ENCODE measurements around the gene EDRF1. TPM values are rescaled to one million over a fixed set of nuclear protein-coding genes. Genes with fewer than 3 reads are reported as not detected.

EDRF1 gene
- total RNA-seq, 2 experiments from 2014 or later: 31.3 to 33.8 TPM

DNA sequence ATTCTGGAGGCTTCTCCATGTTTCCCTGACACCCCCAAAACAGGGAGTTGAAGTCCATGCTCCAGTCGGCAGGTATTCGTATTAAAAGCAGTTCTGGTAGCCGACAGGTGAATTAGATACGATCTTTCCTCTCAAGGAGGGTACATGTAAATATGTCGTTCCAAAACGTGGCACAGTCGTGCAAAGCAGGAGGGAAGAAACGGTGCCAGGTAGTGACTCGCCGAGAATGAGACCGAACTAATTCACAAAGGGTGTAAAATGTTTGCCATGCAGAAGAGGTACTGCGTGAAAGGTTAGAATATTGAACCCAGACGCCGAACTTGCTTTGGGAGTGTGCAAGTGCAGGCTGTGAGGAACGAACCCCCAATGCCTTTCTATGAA, 483 bp downstream of the EDRF1 start:
- CTCF ChIA-PET: no interaction called here
- Mint-ChIP-seq H3K4me3 (peak overlapping the region; percentile 93), H3K27ac (peak overlapping the region; percentile 94), H3K4me1 (peaks cover 36% of the 10 kb centered on the region), H3K27me3 (no peaks in the 10 kb centered on the region), H3K36me3 (ENCODE audit: low read depth) (peaks cover 36% of the 10 kb centered on the region), H3K9me3 (no peaks in the 10 kb centered on the region)
- POLR2A ChIA-PET: interaction anchor here (1.0 to 1.8 kb wide), 6 partner anchors 11 to 106 kb away, joined by 3 to 20 read pairs (median 4); partner anchors contain the start of genes BCCIP and UROS
- peak; percentile 19 for DNase-seq

DNA sequence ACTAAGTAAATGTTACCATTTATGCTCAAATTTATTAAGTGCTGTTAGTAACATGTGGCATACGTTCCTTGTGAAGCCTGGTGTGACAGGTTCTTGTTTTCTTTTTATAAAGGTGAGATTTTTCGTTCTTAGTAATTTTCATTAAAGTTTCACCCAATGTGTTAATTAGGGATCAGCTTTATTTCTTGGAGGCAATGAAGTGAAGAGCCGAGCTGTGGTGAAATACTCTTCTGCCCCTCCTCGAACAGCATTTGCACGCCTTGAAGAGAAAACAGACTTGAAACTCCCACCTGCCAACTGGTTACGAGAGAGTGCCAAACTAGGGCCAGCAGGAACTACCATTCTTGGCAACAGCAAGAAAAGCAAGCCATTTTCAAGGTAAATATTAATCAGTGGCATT, 1.5 kb downstream of the EDRF1 start:
- POLR2A ChIA-PET: no interaction called here
- peaks cover 45% of the 10 kb centered on the region for H3K36me3 Mint-ChIP-seq (ENCODE audit: low read depth)
- CTCF ChIA-PET: no interaction called here
- peak overlapping the region; percentile 68 for H3K4me3 Mint-ChIP-seq
- H3K4me1 Mint-ChIP-seq: peaks cover 36% of the 10 kb centered on the region
- H3K9me3 Mint-ChIP-seq: no peaks in the 10 kb centered on the region
- H3K27ac Mint-ChIP-seq: peak overlapping the region; percentile 31
- no peak for DNase-seq
- no peaks in the 10 kb centered on the region for H3K27me3 Mint-ChIP-seq

DNA sequence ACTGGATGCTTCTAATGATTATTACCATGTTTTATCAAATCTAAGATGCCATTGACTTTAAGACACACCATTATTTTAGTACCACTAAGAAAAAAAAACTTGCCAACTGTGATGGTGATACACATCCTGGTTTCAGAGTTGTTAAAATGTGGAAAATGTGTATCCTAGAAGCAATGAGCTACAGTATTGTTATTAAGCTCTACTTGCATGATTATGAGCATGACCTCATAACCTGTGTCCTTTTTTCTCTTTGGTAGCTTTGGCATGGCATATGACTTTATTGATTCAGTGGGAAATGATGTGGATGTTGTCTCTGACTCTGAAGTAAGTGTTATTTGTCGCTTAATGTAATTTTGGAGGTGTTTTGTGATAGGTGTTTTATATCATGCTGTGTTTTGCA, 3.3 kb downstream of the EDRF1 start:
- POLR2A ChIA-PET: no interaction called here
- Mint-ChIP-seq H3K36me3 (ENCODE audit: low read depth) (peaks cover 52% of the 10 kb centered on the region), H3K4me1 (peaks cover 36% of the 10 kb centered on the region), H3K27me3 (no peaks in the 10 kb centered on the region), H3K27ac (no peak overlapping the region), H3K9me3 (no peaks in the 10 kb centered on the region), H3K4me3 (no peak overlapping the region)
- CTCF ChIA-PET: interaction anchor here (1.1 kb wide), 1 partner anchor 11 kb away, joined by 3 read pairs; no protein-coding TSS in a partner anchor
- no peak for DNase-seq

DNA sequence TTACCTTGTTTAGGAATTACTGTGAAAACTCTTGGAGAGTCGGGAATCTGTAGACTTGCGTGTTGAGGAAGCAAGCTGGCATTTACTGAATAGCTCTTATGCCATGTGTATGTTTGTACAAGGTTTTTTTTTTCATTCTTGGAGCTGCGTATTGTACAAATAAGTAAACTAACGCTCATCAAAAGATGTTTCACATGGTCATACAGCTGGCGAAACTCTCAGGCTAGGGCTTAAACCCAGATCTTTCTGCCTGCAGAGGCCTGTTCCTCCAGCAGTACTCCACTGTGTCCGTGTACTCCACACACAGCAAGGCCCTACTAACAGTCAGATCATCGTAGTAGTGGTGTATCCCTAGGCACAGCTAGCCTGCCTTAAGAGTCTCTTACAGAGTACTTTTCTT, 7.4 kb downstream of the EDRF1 start:
- Mint-ChIP-seq H3K27me3 (no peaks in the 10 kb centered on the region), H3K9me3 (no peaks in the 10 kb centered on the region), H3K27ac (no peak overlapping the region), H3K4me3 (no peak overlapping the region), H3K36me3 (ENCODE audit: low read depth) (peaks cover 69% of the 10 kb centered on the region), H3K4me1 (peaks cover 11% of the 10 kb centered on the region)
- POLR2A ChIA-PET: interaction anchor here (0.7 kb wide), 1 partner anchor 8 kb away, joined by 3 read pairs; the partner anchor contains the start of gene EDRF1
- no peak for DNase-seq
- CTCF ChIA-PET: no interaction called here

DNA sequence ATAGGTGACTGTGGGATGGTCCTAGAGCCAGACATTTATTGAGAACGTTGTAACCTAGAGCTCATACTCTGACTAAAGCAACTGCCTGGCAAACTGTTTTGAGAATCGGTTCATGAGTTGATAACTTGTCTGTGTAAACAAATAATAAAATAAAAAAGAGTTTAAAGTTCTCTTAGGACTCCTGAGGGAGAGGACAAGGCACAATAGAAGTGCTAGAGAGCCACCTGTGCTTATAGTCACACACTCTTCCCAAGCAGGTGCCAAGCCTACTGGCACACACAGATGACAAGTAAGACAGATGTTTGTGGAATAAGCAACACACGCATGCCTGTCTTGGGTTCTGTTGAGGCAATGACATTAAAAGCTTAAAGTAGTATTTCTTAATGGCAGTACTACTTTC, 7.9 kb downstream of the EDRF1 start:
- H3K27me3 Mint-ChIP-seq: no peaks in the 10 kb centered on the region
- H3K27ac Mint-ChIP-seq: no peak overlapping the region

DNA sequence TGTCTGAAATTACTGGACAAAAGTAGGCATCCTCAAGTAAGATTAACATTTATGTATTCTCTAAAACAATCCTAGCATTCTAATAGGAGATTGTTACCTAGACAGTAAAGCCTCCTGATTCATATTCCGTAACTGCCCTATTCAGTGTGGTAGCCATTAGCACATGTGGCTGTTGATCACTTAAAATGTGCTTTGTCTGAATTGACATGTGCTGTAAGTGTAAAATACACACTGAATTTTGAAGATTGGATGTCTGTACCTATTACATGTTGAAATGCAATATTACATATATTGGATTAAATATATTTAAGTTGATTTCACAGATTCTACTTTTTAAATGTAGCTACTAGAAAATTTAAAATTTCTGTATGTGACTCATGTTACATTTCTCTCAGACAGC, 14.6 kb downstream of the EDRF1 start:
- Mint-ChIP-seq H3K27me3 (no peaks in the 10 kb centered on the region), H3K4me1 (no peaks in the 10 kb centered on the region), H3K4me3 (no peak overlapping the region), H3K9me3 (no peaks in the 10 kb centered on the region), H3K27ac (no peak overlapping the region), H3K36me3 (ENCODE audit: low read depth) (peaks cover 73% of the 10 kb centered on the region)
- DNase-seq: no peak
- ChIA-PET POLR2A (no interaction called here), CTCF (interaction anchor here (0.9 kb wide), 1 partner anchor 11 kb away, joined by 3 read pairs; no protein-coding TSS in a partner anchor)

More for the DNA sequence above, 7.9 kb downstream of the EDRF1 start:
- CTCF ChIA-PET: no interaction called here
- peaks cover 5% of the 10 kb centered on the region for H3K4me1 Mint-ChIP-seq
- DNase-seq: no peak
- no peaks in the 10 kb centered on the region for H3K9me3 Mint-ChIP-seq
- peaks cover 71% of the 10 kb centered on the region for H3K36me3 Mint-ChIP-seq (ENCODE audit: low read depth)
- no peak overlapping the region for H3K4me3 Mint-ChIP-seq
- POLR2A ChIA-PET: interaction anchor here (0.7 kb wide), 1 partner anchor 9 kb away, joined by 3 read pairs; the partner anchor contains the start of gene EDRF1

DNA sequence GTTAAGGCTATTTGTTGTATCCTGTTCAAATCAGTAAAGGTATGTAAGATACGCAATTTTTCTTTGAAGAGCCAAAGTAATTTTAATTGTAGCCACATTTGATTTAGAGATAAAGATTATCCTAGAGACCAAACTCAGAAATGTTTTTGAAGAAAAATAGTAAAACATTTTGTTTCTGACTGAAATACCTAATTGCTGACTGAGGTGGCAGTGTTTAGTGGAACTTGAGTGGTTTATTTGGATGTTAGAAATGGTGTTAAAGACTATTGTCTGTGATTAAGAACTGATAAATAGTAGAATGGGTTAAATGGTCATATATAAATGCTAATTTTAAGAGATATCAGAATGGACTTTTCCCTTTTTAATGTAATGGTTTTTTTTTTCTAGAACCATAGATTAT, 15.3 kb downstream of the EDRF1 start:
- Mint-ChIP-seq H3K4me1 (no peaks in the 10 kb centered on the region), H3K4me3 (no peak overlapping the region), H3K9me3 (no peaks in the 10 kb centered on the region), H3K27me3 (no peaks in the 10 kb centered on the region), H3K36me3 (ENCODE audit: low read depth) (peaks cover 71% of the 10 kb centered on the region), H3K27ac (no peak overlapping the region)
- no peak for DNase-seq
- ChIA-PET POLR2A (interaction anchor here (0.7 kb wide), 1 partner anchor 15 kb away, joined by 3 read pairs; the partner anchor contains the start of gene EDRF1), CTCF (no interaction called here)

DNA sequence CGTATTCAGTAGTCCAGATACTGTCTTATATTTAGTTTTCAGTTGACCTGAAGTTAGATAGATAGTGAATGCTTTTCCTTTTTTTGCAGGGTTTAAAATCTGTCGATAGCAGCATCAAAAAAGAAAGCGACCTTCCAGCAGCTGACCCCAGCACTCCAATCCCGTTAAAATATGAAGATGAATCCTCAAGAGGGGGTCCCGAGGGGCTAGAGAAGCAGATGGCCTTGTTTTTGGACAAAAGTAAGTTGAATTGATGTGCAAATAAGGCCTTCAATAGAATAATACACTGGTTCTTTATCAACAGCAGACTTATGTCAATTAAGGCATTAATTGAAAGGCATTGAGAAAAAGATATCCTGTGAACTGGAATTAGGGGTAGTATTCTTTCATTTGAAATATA, 18.7 kb downstream of the EDRF1 start:
- ChIA-PET CTCF (no interaction called here), POLR2A (no interaction called here)
- no peak overlapping the region for H3K27ac Mint-ChIP-seq
- no peaks in the 10 kb centered on the region for H3K4me1 Mint-ChIP-seq
- DNase-seq: no peak
- no peaks in the 10 kb centered on the region for H3K27me3 Mint-ChIP-seq
- no peak overlapping the region for H3K4me3 Mint-ChIP-seq
- no peaks in the 10 kb centered on the region for H3K9me3 Mint-ChIP-seq
- H3K36me3 Mint-ChIP-seq (ENCODE audit: low read depth): peaks cover 72% of the 10 kb centered on the region

DNA sequence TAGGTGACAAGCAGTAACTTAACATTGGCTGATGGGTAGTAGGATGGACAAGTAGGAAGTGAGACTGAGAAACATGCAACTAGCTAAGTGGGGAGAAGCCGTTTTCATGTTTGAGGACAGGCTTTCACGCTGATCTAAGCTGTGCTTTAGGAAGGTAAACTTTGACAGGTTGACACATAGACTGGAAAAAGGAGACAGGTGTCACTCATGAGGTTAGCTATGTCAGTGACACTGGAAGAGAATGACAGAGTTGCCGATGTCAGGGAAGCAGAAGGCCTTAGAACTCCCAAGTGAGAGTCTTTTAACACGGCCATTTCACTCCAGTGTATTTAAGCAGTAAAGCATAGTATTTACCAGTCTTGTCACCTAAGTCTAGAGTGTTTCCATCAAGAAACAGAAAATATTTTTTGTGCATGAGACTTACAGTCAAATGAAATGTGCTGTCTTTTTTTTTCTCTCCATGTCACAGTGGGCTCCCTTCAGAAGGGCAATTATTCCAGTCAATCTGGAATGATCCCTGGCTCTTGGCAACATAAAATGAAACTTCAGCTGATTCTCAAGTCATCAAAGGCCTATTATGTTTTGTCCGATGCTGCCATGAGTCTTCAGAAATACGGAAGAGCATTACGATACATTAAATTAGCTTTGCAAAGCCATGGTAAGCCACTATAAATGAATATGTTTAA, 20.6 kb downstream of the EDRF1 start:
- ChIA-PET CTCF (no interaction called here), POLR2A (interaction anchor here (1.1 kb wide), 1 partner anchor 11 kb away, joined by 3 read pairs; no protein-coding TSS in a partner anchor)
- Mint-ChIP-seq H3K4me3 (no peak overlapping the region), H3K4me1 (no peaks in the 10 kb centered on the region), H3K9me3 (no peaks in the 10 kb centered on the region), H3K36me3 (ENCODE audit: low read depth) (peaks cover 77% of the 10 kb centered on the region), H3K27ac (no peak overlapping the region), H3K27me3 (no peaks in the 10 kb centered on the region)
- DNase-seq: no peak

DNA sequence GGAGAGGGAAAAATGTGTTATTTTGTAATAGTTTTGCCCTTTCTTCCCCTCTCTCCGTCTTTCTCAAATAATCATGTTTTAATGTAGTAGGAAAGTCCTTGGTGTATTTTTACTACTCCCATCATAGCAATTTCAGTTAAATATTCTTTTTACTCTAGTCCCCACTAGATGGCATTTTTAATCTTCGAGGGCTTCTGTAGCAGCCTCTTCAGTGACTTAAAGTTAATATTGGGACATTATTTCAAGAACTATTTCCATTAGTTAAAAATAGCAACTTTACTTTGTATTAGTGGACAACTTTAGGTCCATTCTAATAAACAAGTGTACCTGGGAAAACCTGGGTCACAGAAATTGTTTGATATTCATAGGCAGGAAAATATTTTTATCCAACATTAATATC, 23.0 kb downstream of the EDRF1 start:
- DNase-seq: no peak
- H3K4me3 Mint-ChIP-seq: no peak overlapping the region
- POLR2A ChIA-PET: no interaction called here
- no peak overlapping the region for H3K27ac Mint-ChIP-seq
- H3K4me1 Mint-ChIP-seq: peaks cover 6% of the 10 kb centered on the region
- H3K36me3 Mint-ChIP-seq (ENCODE audit: low read depth): peaks cover 71% of the 10 kb centered on the region
- CTCF ChIA-PET: no interaction called here
- no peaks in the 10 kb centered on the region for H3K27me3 Mint-ChIP-seq
- no peaks in the 10 kb centered on the region for H3K9me3 Mint-ChIP-seq

DNA sequence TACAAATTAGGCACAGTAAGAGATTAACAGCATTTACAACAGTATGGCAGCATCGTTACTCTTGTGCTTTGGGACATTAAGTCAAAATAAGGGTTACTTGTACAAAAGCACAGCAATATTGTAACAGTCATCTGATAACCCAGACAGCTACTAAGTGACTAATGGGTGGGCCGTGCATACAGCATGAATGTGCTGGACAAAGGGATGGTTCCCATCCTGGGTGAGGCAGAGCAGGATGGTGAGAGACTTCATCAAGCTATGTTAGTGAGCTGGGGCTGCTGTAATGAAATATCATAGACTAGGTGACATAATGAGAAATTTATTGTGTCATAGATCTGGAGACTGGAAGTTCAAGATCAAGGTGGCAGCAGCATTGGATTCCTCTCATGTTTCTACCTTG, 25.4 kb downstream of the EDRF1 start:
- H3K27me3 Mint-ChIP-seq: no peaks in the 10 kb centered on the region
- CTCF ChIA-PET: no interaction called here
- DNase-seq: no peak

DNA sequence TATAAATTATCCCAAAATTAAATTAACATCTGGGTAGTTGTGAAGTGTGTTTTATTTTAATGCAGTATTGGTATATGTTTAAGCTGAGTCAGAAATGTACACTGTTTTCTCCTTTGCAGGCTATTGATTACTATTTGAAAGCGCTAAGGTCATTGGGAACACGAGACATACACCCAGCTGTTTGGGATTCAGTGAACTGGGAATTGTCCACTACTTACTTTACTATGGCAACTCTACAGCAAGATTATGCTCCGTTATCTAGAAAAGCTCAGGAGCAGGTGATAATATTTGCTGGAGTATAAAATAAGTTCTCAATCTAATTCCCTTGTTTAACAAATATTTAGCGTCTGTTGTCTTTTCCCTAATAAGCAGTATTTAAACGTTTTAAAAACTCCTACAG, 27.9 kb downstream of the EDRF1 start:
- peaks cover 76% of the 10 kb centered on the region for H3K36me3 Mint-ChIP-seq (ENCODE audit: low read depth)

More for the DNA sequence above, 25.4 kb downstream of the EDRF1 start:
- peaks cover 6% of the 10 kb centered on the region for H3K4me1 Mint-ChIP-seq
- H3K9me3 Mint-ChIP-seq: no peaks in the 10 kb centered on the region
- peaks cover 70% of the 10 kb centered on the region for H3K36me3 Mint-ChIP-seq (ENCODE audit: low read depth)
- H3K4me3 Mint-ChIP-seq: no peak overlapping the region
- H3K27ac Mint-ChIP-seq: no peak overlapping the region
- POLR2A ChIA-PET: no interaction called here

DNA sequence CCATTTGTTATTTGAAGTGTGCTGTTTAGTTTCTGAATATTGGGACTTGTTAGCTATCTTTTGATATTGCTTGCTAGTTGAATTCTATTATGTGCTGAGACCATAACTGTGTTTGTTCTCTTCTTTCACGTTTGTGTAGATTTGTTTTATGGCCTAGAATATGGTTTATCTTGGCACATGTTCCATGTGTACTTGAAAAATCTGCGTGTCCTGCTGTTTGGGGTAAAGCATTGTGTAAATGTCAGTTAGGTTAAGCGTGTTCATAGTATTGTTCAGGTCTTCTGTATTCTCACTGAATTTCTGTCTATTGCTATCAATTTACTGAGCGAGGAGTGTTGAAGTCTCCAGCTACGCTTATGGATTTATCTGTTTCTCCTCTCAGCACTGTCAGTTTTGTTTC, 36.7 kb downstream of the EDRF1 start:
- no peak overlapping the region for H3K27ac Mint-ChIP-seq
- ChIA-PET CTCF (no interaction called here), POLR2A (interaction anchor here (0.5 kb wide), 1 partner anchor 25 kb away, joined by 3 read pairs; no protein-coding TSS in a partner anchor)
- no peaks in the 10 kb centered on the region for H3K4me1 Mint-ChIP-seq
- H3K27me3 Mint-ChIP-seq: no peaks in the 10 kb centered on the region
- H3K4me3 Mint-ChIP-seq: no peak overlapping the region
- peaks cover 62% of the 10 kb centered on the region for H3K36me3 Mint-ChIP-seq (ENCODE audit: low read depth)
- no peak for DNase-seq
- H3K9me3 Mint-ChIP-seq: no peaks in the 10 kb centered on the region

More for the DNA sequence above, 27.9 kb downstream of the EDRF1 start:
- H3K27me3 Mint-ChIP-seq: no peaks in the 10 kb centered on the region
- H3K4me3 Mint-ChIP-seq: no peak overlapping the region
- no peaks in the 10 kb centered on the region for H3K9me3 Mint-ChIP-seq
- ChIA-PET CTCF (no interaction called here), POLR2A (no interaction called here)
- H3K27ac Mint-ChIP-seq: no peak overlapping the region
- peaks cover 6% of the 10 kb centered on the region for H3K4me1 Mint-ChIP-seq
- DNase-seq: no peak

DNA sequence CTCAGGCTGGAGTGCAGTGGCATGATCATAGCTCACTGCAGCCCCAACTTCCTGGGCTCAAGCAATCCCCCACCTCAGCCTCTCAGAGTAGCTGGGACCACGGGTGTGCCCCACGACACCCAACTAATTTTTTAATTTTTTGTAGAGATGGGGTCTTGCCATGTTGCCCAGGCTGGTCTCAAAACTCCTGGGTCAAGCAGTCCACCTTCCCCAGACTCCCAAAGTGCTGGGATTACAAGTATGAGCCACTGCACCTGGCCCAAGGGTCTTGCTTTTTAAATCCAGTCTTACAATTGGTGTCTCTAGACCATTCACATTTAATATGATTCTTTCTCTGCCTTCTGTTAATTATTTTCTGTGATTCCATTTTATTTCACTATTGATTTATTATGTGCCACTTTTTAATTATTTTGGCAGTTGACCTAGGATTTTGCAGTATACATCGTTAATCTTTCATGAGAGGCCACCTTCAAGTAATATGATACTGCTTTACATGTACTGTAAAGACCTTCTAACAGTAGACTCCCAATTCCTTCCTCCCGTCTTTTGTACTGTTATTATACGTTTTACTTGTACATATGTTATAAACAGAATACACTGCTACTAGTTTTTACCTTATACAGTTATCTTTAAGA, 37.5 kb downstream of the EDRF1 start:
- POLR2A ChIA-PET: no interaction called here
- H3K27ac Mint-ChIP-seq: no peak overlapping the region
- no peaks in the 10 kb centered on the region for H3K9me3 Mint-ChIP-seq
- no peak for DNase-seq
- no peaks in the 10 kb centered on the region for H3K4me1 Mint-ChIP-seq
- H3K4me3 Mint-ChIP-seq: no peak overlapping the region
- H3K27me3 Mint-ChIP-seq: no peaks in the 10 kb centered on the region
- CTCF ChIA-PET: no interaction called here
- peaks cover 60% of the 10 kb centered on the region for H3K36me3 Mint-ChIP-seq (ENCODE audit: low read depth)

Data from activated CD4-positive, alpha-beta memory T cell treated with anti-CD3 and anti-CD28 coated beads, Interleukin-2, amount 10 ng/mL, durations not matched to agents 7 days and 5 days (primary cell).